Spleen (tissue), 11 donors: Measurements from ENCODE around the gene CCNY. TPM values are rescaled to one million over a fixed set of nuclear protein-coding genes. Genes with fewer than 3 reads are reported as not detected.
"Not testable (repeated sequence)": the region's sequence is repeated elsewhere in the genome, so short reads cannot be mapped to it uniquely, and the experiment has no call there.

Source experiments
- DNase-seq: peaks from one replicate; pipeline ENCODE4 v3.0.0-alpha.2; 2020
- H3K27ac ChIP-seq, 8 donors: fragments of 200-600 bp; sonication (generic) in 7 of 8; 1 replicate in 4 of 8; 2 replicates in 4 of 8; pipeline versions ENCODE4 v1.5.0 to v1.8.0; 2016 to 2021; ENCODE audit warnings: inconsistent platforms in 4 of 8, mild to moderate bottlenecking in 4 of 8, moderate library complexity in 1 of 8
- H3K27me3 ChIP-seq, 7 donors: fragments of 200-600 bp; sonication (generic) in 6 of 7; replicated peaks in 1 of 7; 1 replicate in 4 of 7; 2 replicates in 3 of 7; pipeline versions ENCODE4 v1.5.0 to v1.8.0; 2016 to 2021; ENCODE audit warnings: inconsistent platforms in 3 of 7, mild to moderate bottlenecking in 1 of 7
- H3K36me3 ChIP-seq, 6 donors: fragments of 200-600 bp; sonication (generic) in 5 of 6; 1 replicate in 4 of 6; 2 replicates in 2 of 6; pipeline versions ENCODE4 v1.5.0 to v1.8.0; 2016 to 2021; ENCODE audit warnings: inconsistent platforms in 2 of 6
- H3K4me1 ChIP-seq, 6 donors: fragments of 200-600 bp; sonication (generic) in 5 of 6; 1 replicate in 3 of 6; 2 replicates in 3 of 6; pipeline versions ENCODE4 v1.5.0 to v1.8.0; 2016 to 2021; ENCODE audit warnings: inconsistent platforms in 3 of 6
- H3K4me3 ChIP-seq, 8 donors: fragments of 200-600 bp; sonication (generic) in 7 of 8; 1 replicate in 4 of 8; 2 replicates in 4 of 8; pipeline versions ENCODE4 v1.5.0 to v1.8.0; 2016 to 2021; ENCODE audit warnings: inconsistent platforms in 4 of 8, mild to moderate bottlenecking in 4 of 8, moderate library complexity in 2 of 8
- H3K9me3 ChIP-seq, 8 donors: fragments of 200-600 bp; sonication (generic) in 7 of 8; 1 replicate in 4 of 8; 2 replicates in 4 of 8; pipeline versions ENCODE4 v1.5.0 to v1.8.0; 2016 to 2021; ENCODE audit warnings: inconsistent platforms in 4 of 8
- CTCF ChIP-seq, 11 experiments: fragments of 200-600 bp in 7 of 11; fragments of 450-650 bp in 4 of 11; sonication (generic) in 4 of 11; IDR thresholded peaks in 8 of 11; conservative IDR thresholded peaks in 3 of 11; 1 replicate in 7 of 11; 2 replicates in 4 of 11; pipeline versions ENCODE4 v1.4.0 to v1.8.0; 2016 to 2021; ENCODE audit warnings: antibody characterized with exemption in 11 of 11, inconsistent platforms in 4 of 11, mild to moderate bottlenecking in 1 of 11
- POLR2A ChIP-seq, 3 donors: fragments of 450-650 bp; IDR thresholded peaks; one replicate each; pipeline ENCODE4 v1.5.1; 2017; ENCODE audit warnings: antibody characterized with exemption in 3 of 3, mild to moderate bottlenecking in 1 of 3
- POLR2AphosphoS5 ChIP-seq, 3 donors: sonication (generic); formaldehyde crosslinking; IDR thresholded peaks; one replicate each; pipeline ENCODE4 v1.5.1; 2017; ENCODE audit warnings: antibody characterized with exemption in 3 of 3
- WGBS, 5 donors: extraction: QIAGEN DNeasy Blood & Tissue Kit in 3 of 5; methylation state at CpG; one replicate each; pipeline versions ENCODE4 v1.1.5 to v1.1.7; 2013 to 2018; 5-methylcytosine and 5-hydroxymethylcytosine counted together
- intact Hi-C: fragments of 100-400 bp; cut with DNase I; formaldehyde crosslinking; loops from one replicate; pipeline ENCODE4 v1.15.0; 2023; ENCODE audit warnings: low total_unique reads
- polyA plus RNA-seq, 3 donors: library from polyadenylated mRNA; stranded (reverse); fragments of 200-250 nt; gene quantifications; one replicate each; pipeline ENCODE4 v1.2.1, GENCODE V29; 2013
- total RNA-seq, 7 donors: library from RNA; depleted of rRNA in 3 of 7; stranded (reverse); fragments of >200 nt in 3 of 7; fragmentation: NEBNext Ultra II Directional in 4 of 7; extraction: Animal tissue kit (Norgen Biotek cat#: 25700) in 4 of 7; gene quantifications; one replicate each; pipeline versions ENCODE4 v1.1.0 to v1.2.1, GENCODE V29; 2016 to 2021
- donor health status: healthy with polysubstance abuse.
- donor health status: DM: no; HTN: no; CAD: no; lungs with moderate emphysema.
- donor health status: DM: no; HTN: no; CAD: no.
- donor health status: Bipolar disorder and iron deficiency.
- donor health status: healthy.
- donor health status: DM: no; HTN: no; CAD: no.
- donor health status: DM: yes; HTN: yes; CAD: no.

The CCNY gene
- total and polyA plus RNA-seq, 10 donors: 21.1 to 83.1 (median 52.1) TPM

- no peak overlapping the region for H3K27ac ChIP-seq
- no peaks in the 10 kb centered on the region for H3K9me3 ChIP-seq
- H3K27me3 ChIP-seq: no peaks in the 10 kb centered on the region
- intact Hi-C loops: no loop called here
- DNase-seq: no peak
- H3K4me3 ChIP-seq: no peak overlapping the region
- no peaks in the 10 kb centered on the region for H3K36me3 ChIP-seq
- TF ChIP-seq POLR2A (IDR thresholded peaks at IDR 0.05): no peak
- no peak for TF ChIP-seq CTCF (IDR thresholded peaks at IDR 0.05 in 8 of 11, conservative IDR thresholded peaks at IDR 0.05 in 3 of 11)
- no peak for TF ChIP-seq POLR2AphosphoS5 (IDR thresholded peaks at IDR 0.05)
- WGBS, 5 donors: 56 to 84% (median 72%) methylated on average over 2 of the region's 2 CpGs
- H3K4me1 ChIP-seq: peaks cover 11 to 100% (median 77%) of the 10 kb centered on the region in 6 donors
Observed at GRCh38 chr10:35351021-35351420, 14.7 kb downstream of the CCNY start.

- no peak for DNase-seq
- TF ChIP-seq CTCF (IDR thresholded peaks at IDR 0.05 in 8 of 11, conservative IDR thresholded peaks at IDR 0.05 in 3 of 11): no peak
- no peak for TF ChIP-seq POLR2A (IDR thresholded peaks at IDR 0.05)
- no peak for TF ChIP-seq POLR2AphosphoS5 (IDR thresholded peaks at IDR 0.05)
- Histone ChIP-seq H3K4me1 (peaks cover 16 to 100% (median 77%) of the 10 kb centered on the region in 6 donors), H3K27me3 (no peaks in the 10 kb centered on the region), H3K36me3 (no peaks in the 10 kb centered on the region), H3K27ac (no peak overlapping the region), H3K9me3 (no peaks in the 10 kb centered on the region), H3K4me3 (no peak overlapping the region)
- WGBS, 5 donors: 76 to 93% (median 85%) methylated on average over 2 of the region's 2 CpGs
- intact Hi-C loops: no loop called here
Observed at GRCh38 chr10:35352097-35352496, 15.8 kb downstream of the CCNY start.

GRCh38 chr10:35352512-35352911 is 16.2 kb downstream of the CCNY start:
- no peak for DNase-seq
- no peaks in the 10 kb centered on the region for H3K36me3 ChIP-seq
- no peaks in the 10 kb centered on the region for H3K27me3 ChIP-seq
- WGBS, 5 donors: 55 to 70% (median 62%) methylated on average over 7 of the region's 7 CpGs
- H3K4me3 ChIP-seq: no peak overlapping the region
- H3K9me3 ChIP-seq: no peaks in the 10 kb centered on the region
- no peak for TF ChIP-seq POLR2AphosphoS5 (IDR thresholded peaks at IDR 0.05)
- H3K27ac ChIP-seq: no peak overlapping the region
- intact Hi-C loops: no loop called here
- peaks cover 16 to 100% (median 75%) of the 10 kb centered on the region in 6 donors for H3K4me1 ChIP-seq

GRCh38 chr10:35353395-35353794 is 17.1 kb downstream of the CCNY start:
- H3K36me3 ChIP-seq: no peaks in the 10 kb centered on the region
- no peak overlapping the region for H3K27ac ChIP-seq
- H3K9me3 ChIP-seq: no peaks in the 10 kb centered on the region
- no peak overlapping the region for H3K4me3 ChIP-seq
- peaks cover 15 to 100% (median 79%) of the 10 kb centered on the region in 6 donors for H3K4me1 ChIP-seq
- 84 to 91% (median 90%) methylated on average over 2 of the region's 2 CpGs for WGBS, 5 donors
- TF ChIP-seq POLR2AphosphoS5 (IDR thresholded peaks at IDR 0.05) (no peak), CTCF (IDR thresholded peaks at IDR 0.05 in 8 of 11, conservative IDR thresholded peaks at IDR 0.05 in 3 of 11) (no peak), POLR2A (IDR thresholded peaks at IDR 0.05) (no peak)
- no peaks in the 10 kb centered on the region for H3K27me3 ChIP-seq
- no peak for DNase-seq
- intact Hi-C loops: no loop called here

- H3K4me3 ChIP-seq: no peak overlapping the region
- H3K27ac ChIP-seq: no peak overlapping the region
- H3K4me1 ChIP-seq: peaks cover 16 to 100% (median 79%) of the 10 kb centered on the region in 6 donors
- intact Hi-C loops: no loop called here
- TF ChIP-seq CTCF (IDR thresholded peaks at IDR 0.05 in 8 of 11, conservative IDR thresholded peaks at IDR 0.05 in 3 of 11) (no peak), POLR2AphosphoS5 (IDR thresholded peaks at IDR 0.05) (no peak)
- H3K9me3 ChIP-seq: no peaks in the 10 kb centered on the region
- no peaks in the 10 kb centered on the region for H3K36me3 ChIP-seq
- 55 to 70% (median 60%) methylated on average over 1 of the region's 1 CpG for WGBS, 5 donors
- no peak for DNase-seq
- no peaks in the 10 kb centered on the region for H3K27me3 ChIP-seq
Observed at GRCh38 chr10:35353805-35354204, 17.5 kb downstream of the CCNY start.

- WGBS, 5 donors: 91 to 96% (median 94%) methylated on average over 9 of the region's 9 CpGs
Observed at GRCh38 chr10:35354257-35354656, 17.9 kb downstream of the CCNY start.

More at GRCh38 chr10:35354257-35354656, 17.9 kb downstream of the CCNY start:
- peaks cover 15 to 100% (median 77%) of the 10 kb centered on the region in 6 donors for H3K4me1 ChIP-seq
- intact Hi-C loops, H3K9me3 ChIP-seq, H3K36me3 ChIP-seq, DNase-seq, H3K4me3 ChIP-seq, H3K27me3 ChIP-seq, H3K27ac ChIP-seq: not testable (repeated sequence)
